ENCODE results near the gene EPB41L2.
"Not testable (repeated sequence)": the region's sequence is repeated elsewhere in the genome, so short reads cannot be mapped to it uniquely, and the experiment has no call there.

Gene EPB41L2

DNA sequence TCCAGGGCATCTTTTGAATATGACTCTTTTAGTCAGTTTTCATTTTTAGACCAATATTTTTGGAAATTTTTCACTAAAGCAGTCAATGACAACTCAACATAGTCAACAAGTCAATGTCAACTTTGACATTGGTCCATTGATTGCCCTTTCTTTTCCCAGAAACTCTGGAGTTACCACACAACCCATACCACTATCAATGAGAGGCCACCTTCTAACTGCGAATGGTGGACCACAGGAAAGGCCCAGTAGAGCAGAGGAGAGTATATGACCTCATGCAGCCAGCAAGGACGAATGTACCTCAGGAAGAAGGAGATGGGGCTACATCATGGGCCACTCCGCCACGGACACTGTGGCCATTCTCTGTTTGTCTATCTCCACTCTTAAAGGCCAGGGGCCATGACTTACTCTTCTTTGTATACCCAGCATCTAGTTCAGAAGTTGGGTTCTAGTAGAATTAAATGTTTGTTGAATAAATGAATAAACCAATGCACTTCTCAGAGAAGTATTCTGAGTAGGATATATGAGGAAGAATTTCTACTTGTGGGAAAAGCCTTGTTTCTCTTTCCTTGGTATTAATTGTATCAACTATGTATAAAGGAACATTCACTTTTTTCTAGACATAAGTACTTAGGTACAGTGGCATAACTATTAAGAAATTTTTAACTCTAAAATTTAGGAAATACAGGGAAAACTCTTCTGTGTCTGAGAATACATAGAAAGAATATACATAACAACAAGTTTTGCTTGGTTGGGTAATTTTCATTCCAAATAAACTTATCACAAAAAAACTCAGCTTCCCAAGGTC lies 236.4 kb downstream of the EPB41L2 start:
- Mint-ChIP-seq H3K27me3 (ENCODE audit: low read depth) (peaks cover 4% of the 10 kb centered on the region), H3K36me3 (ENCODE audit: low read depth) (no peaks in the 10 kb centered on the region), H3K4me3 (no peak overlapping the region), H3K4me1 (ENCODE audit: low read depth) (no peaks in the 10 kb centered on the region), H3K9me3 (no peaks in the 10 kb centered on the region), H3K27ac (no peak overlapping the region)
- DNase-seq (ENCODE audit: low spot score), result no peak

DNA sequence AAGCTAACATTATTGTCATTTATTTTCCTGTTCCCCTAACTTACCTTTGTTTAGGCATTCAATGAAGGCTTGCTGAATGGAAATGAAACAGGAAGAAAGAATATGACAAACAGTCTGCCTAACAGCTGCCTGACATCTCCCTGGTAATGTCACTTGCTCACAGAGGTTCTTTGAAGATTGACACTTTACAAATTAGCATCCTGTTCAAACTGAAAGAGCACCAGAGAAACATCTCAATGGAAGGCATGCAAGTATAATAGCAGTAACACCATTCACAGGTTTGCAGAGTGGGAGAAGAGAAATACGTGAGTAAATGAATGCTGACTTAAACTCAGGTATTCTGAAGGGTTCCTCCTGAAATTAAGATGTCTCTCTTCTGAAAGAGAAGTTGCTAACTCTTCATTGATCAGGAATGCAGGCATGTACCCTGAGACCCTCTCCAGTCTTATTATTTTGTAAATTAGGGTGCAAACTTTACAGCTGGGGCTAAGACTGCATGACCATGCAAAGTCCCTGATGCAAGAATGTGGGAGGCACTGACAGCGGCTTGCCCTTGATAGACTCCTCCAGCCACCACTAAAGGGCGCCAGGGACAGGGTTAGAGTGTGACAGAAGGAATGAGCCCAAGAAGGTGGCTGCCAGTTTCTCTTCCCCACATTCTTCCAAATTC lies 237.1 kb downstream of the EPB41L2 start:
- no peak overlapping the region for H3K27ac Mint-ChIP-seq
- peaks cover 7% of the 10 kb centered on the region for H3K27me3 Mint-ChIP-seq (ENCODE audit: low read depth)
- H3K4me1 Mint-ChIP-seq (ENCODE audit: low read depth), result no peaks in the 10 kb centered on the region
- no peak overlapping the region for H3K4me3 Mint-ChIP-seq
- no peaks in the 10 kb centered on the region for H3K36me3 Mint-ChIP-seq (ENCODE audit: low read depth)
- DNase-seq (ENCODE audit: low spot score), result no peak
- no peaks in the 10 kb centered on the region for H3K9me3 Mint-ChIP-seq

DNA sequence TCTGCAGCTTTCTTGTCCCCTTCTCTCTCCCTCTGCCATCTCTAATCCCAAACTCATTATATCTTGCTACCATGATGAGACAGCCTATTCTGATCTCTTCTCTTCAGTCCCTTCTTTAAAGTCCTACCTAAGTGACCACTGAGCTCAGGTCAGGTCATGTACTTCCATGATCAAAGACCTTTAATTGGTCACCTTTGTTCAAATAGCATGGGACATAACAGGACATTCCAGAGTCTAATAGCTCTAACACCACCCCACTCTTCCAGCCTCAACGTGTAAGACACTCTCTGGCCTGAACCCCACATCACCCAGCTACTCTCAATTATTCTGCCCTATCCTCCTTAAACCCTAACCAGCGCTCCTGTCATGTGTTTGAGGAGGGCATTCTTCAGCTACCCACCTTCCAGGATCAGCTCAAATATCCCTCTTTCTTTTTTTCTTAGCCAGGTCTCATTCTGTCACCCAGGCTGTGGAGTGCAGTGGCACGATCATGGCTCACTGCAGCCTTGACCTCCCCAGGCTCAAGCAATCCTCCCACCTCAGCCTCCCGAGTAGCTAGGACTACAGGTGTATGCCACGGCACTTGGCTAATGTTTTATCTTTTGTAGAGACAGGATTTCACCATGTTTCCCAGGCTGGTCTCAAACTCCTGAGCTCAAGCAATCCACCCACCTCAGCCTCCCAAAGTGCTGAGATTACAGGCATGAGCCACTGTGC lies 237.9 kb downstream of the EPB41L2 start:
- no peak overlapping the region for H3K4me3 Mint-ChIP-seq
- H3K9me3 Mint-ChIP-seq, result no peaks in the 10 kb centered on the region
- H3K36me3 Mint-ChIP-seq (ENCODE audit: low read depth), result no peaks in the 10 kb centered on the region
- H3K27me3 Mint-ChIP-seq (ENCODE audit: low read depth), result peaks cover 8% of the 10 kb centered on the region
- DNase-seq (ENCODE audit: low spot score), result no peak
- no peaks in the 10 kb centered on the region for H3K4me1 Mint-ChIP-seq (ENCODE audit: low read depth)
- no peak overlapping the region for H3K27ac Mint-ChIP-seq

DNA sequence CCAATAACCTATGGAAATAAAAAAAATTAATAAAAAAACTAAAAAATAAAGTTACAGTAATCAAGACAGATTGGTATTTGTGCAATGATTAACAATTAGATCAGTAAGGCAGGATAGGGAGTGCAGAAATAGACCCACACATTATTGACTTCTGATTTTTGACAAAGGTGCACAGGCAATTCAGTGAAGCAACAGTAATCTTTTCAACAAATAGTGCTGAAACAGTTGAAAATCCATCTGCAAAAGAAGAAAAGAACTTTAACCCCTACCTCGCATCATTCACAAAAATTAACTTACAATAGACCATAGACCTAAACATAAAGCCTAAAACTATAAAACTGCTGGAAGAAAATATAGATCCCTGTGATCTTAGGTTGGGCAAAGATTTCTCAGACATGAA lies 240.3 kb downstream of the EPB41L2 start:
- Mint-ChIP-seq H3K36me3 (ENCODE audit: low read depth) (no peaks in the 10 kb centered on the region), H3K27ac (no peak overlapping the region), H3K4me1 (ENCODE audit: low read depth) (peaks cover 5% of the 10 kb centered on the region), H3K27me3 (ENCODE audit: low read depth) (peaks cover 14% of the 10 kb centered on the region), H3K9me3 (no peaks in the 10 kb centered on the region), H3K4me3 (no peak overlapping the region)
- no peak for DNase-seq (ENCODE audit: low spot score)

DNA sequence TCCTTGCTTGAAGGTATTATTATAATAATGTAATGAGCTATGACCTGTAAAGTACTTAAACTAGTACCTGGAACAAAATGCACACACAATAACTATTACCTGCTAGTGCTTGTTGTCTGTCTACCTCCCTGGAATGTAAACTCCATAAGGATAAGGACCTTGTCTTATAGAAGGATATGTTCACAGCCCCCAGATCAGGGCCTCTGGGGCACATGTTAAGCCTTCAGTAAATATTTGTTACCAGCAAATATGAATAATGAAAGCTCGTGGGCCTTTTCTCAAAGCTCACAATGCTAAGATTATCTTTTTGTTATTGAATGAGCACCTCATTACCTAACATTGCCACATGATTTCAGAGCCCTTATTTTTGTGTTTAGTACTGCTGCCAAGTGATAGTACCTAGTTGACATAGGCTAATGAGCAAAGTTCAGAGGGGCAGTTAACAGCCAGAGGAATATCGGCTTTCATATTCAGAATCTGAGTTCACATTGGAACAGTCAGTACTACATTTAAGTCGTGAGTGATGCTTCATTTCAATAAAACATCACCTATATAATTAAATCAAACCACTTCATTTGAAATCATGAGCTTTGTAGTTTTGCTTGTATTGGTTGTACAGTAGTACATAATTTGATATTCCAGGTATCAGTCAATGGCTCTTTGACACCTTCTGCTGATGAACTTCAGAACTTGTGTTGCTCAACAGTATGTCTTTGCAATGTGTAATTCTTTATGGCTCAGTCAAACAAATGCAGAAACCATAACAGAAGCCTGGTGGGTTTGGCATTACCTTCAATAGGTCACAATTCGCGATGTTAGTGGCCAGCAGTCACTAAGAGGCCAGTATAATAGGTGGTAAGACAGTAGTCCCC lies 247.6 kb downstream of the EPB41L2 start:
- peaks cover 7% of the 10 kb centered on the region for H3K27me3 Mint-ChIP-seq (ENCODE audit: low read depth)
- no peak overlapping the region for H3K27ac Mint-ChIP-seq
- no peaks in the 10 kb centered on the region for H3K9me3 Mint-ChIP-seq
- no peak overlapping the region for H3K4me3 Mint-ChIP-seq
- H3K4me1 Mint-ChIP-seq (ENCODE audit: low read depth), result peaks cover 5% of the 10 kb centered on the region
- no peaks in the 10 kb centered on the region for H3K36me3 Mint-ChIP-seq (ENCODE audit: low read depth)
- no peak for DNase-seq (ENCODE audit: low spot score)

DNA sequence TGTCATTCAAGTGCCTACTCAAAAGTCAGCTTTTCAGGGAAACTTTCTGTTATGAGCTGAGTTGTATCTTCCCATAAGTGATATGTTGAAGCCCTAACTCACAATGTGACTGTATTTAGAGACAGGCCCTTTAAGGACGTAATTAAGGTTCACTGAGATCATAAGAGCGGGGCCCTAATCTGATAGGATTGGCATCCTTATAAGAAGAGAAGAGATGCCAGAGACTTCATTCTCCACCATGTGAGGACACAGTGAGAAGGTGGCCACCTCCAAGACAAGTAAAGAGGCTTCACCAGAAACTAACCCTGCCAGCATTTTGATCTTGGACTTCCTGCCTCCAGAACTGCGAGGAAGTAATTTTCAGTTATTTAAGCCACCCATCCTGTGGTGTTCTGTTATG lies 248.5 kb downstream of the EPB41L2 start:
- Mint-ChIP-seq H3K27ac (no peak overlapping the region), H3K36me3 (ENCODE audit: low read depth) (no peaks in the 10 kb centered on the region), H3K27me3 (ENCODE audit: low read depth) (peaks cover 9% of the 10 kb centered on the region), H3K4me1 (ENCODE audit: low read depth) (peaks cover 5% of the 10 kb centered on the region), H3K9me3 (no peaks in the 10 kb centered on the region), H3K4me3 (no peak overlapping the region)
- no peak for DNase-seq (ENCODE audit: low spot score)

DNA sequence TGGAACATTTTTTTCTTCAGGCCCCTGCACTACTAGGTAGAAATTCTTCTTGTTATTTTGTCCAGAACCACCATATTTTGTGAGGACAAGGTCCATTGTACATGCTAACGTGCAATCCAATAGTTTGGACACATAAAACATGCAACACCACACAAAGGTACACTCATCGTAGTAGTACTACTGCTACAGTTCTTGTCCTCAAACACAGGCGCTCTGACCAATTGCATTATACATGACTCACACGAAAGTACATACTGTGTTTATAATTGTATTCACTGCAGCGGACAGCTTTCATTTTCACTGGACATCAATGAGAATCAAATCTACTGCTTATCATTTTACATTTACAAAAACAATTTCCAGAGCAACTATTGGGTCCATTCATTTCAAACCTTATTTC lies 251.1 kb downstream of the EPB41L2 start:
- no peak overlapping the region for H3K4me3 Mint-ChIP-seq

DNA sequence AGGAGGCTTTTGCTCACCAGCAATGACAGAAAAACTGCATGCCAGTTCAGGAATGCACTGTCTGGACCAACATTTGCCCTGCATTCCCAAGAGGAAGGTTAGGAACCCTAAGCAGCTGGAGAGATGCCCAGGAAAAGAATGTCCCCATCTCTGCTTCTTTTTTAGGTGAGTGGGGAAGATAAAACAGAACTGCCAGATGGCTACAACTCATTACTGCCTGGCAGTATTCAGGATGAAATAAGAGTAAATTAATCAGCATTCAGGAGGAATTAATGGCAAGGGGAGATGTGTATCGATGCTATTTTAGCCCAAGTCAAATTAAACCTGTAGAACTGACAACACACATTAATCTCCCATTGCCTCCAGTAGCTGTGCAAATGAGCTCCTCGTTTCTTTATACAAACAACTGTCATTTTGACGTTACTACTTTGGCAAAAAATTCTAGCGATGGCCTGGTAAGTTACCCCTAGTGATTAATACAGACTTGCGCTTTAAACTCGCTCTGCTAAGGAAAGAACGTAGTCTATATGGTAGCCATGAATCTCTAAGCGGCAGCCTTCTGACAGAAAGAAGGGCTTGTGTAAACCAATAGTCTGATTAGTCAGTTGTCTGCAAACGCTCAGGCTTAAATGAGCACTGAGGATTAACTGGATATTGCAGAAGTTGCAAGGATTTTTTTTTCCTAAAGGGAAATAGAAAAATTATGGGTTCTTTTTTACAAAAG lies 252.6 kb downstream of the EPB41L2 start:
- Mint-ChIP-seq H3K27ac (no peak overlapping the region), H3K27me3 (ENCODE audit: low read depth) (peaks cover 16% of the 10 kb centered on the region), H3K36me3 (ENCODE audit: low read depth) (no peaks in the 10 kb centered on the region), H3K9me3 (no peaks in the 10 kb centered on the region), H3K4me3 (no peak overlapping the region), H3K4me1 (ENCODE audit: low read depth) (no peaks in the 10 kb centered on the region)
- DNase-seq (ENCODE audit: low spot score), result no peak

More for the DNA sequence above, 251.1 kb downstream of the EPB41L2 start:
- no peak overlapping the region for H3K27ac Mint-ChIP-seq
- no peak for DNase-seq (ENCODE audit: low spot score)
- H3K9me3 Mint-ChIP-seq, result no peaks in the 10 kb centered on the region
- no peaks in the 10 kb centered on the region for H3K4me1 Mint-ChIP-seq (ENCODE audit: low read depth)
- H3K27me3 Mint-ChIP-seq (ENCODE audit: low read depth), result peaks cover 12% of the 10 kb centered on the region
- no peaks in the 10 kb centered on the region for H3K36me3 Mint-ChIP-seq (ENCODE audit: low read depth)

DNA sequence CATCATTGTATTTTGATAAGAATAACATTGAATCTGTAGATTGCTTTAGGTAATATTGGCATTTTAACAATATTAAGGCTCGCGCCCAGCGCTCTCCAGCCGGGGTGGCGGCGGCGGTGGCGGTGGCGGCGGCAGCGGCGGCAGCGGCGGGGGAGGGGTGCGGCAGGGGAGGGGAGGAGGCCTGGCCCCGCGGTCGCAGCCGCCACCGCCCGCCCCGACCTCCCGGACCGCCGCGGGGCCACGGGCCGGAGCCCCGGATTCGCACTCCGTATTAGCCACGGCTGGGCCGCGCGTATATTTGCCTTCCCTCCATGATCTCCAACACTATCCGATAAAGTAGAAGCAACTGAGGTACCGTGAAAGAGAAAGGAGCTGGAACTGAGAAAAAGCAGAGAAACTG lies 261.7 kb downstream of the EPB41L2 start:
- not testable (repeated sequence) for H3K9me3 Mint-ChIP-seq; H3K36me3 Mint-ChIP-seq (ENCODE audit: low read depth); H3K4me3 Mint-ChIP-seq; DNase-seq (ENCODE audit: low spot score); H3K4me1 Mint-ChIP-seq (ENCODE audit: low read depth); H3K27ac Mint-ChIP-seq
- H3K27me3 Mint-ChIP-seq (ENCODE audit: low read depth), result peaks cover 10% of the 10 kb centered on the region

DNA sequence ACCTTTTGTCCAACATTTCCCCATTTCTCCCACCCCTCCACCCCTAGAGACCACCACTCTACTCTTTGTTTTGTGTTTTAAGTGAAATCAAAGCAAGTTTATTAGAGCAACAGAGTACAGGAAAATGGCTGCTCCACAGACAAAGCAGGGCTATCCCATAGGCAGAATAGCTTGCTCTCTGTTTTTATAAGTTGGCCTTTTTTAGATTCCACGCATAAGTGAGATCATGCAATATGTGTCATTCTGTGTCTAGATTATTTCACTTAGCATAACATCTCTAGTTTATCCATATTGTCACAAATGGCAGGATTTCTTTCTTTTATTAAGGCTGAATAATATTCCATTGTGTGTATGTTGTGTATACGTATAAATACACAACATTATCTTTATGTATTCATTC lies 266.0 kb downstream of the EPB41L2 start:
- no peaks in the 10 kb centered on the region for H3K36me3 Mint-ChIP-seq (ENCODE audit: low read depth)
- DNase-seq (ENCODE audit: low spot score), result no peak
- H3K27ac Mint-ChIP-seq, result no peak overlapping the region
- no peaks in the 10 kb centered on the region for H3K4me1 Mint-ChIP-seq (ENCODE audit: low read depth)
- H3K27me3 Mint-ChIP-seq (ENCODE audit: low read depth), result no peaks in the 10 kb centered on the region
- no peak overlapping the region for H3K4me3 Mint-ChIP-seq
- H3K9me3 Mint-ChIP-seq, result peaks cover 4% of the 10 kb centered on the region

DNA sequence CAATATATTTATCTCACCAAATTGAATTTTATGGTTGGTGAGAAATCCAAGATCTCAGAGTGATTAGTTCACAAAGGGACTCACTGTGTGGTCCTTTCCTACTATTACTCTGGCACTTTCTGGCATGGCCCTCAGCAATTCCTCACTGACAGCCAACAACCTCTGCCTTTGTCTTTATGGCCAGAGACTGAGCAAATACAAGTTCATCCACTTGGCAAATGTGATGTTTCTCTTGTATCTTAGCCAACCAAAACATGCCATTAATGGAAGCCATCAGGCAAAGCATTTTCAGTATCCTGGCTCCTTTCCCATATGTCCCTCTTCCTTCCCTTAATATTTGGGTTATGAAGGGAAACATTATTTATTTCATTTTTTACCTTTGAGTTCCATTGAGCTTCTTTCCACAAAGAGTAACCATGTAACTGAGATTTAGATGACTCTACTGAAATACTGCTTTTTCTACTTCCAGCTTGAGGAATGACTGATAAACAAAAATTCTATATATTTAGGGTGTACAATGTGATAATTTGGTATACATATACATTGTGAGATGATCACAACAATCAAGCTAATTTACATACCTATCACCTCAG lies 266.6 kb downstream of the EPB41L2 start:
- no peak for DNase-seq (ENCODE audit: low spot score)
- H3K27ac Mint-ChIP-seq, result no peak overlapping the region
- H3K27me3 Mint-ChIP-seq (ENCODE audit: low read depth), result no peaks in the 10 kb centered on the region
- H3K4me1 Mint-ChIP-seq (ENCODE audit: low read depth), result no peaks in the 10 kb centered on the region
- peaks cover 4% of the 10 kb centered on the region for H3K9me3 Mint-ChIP-seq
- H3K4me3 Mint-ChIP-seq, result no peak overlapping the region
- H3K36me3 Mint-ChIP-seq (ENCODE audit: low read depth), result no peaks in the 10 kb centered on the region

DNA sequence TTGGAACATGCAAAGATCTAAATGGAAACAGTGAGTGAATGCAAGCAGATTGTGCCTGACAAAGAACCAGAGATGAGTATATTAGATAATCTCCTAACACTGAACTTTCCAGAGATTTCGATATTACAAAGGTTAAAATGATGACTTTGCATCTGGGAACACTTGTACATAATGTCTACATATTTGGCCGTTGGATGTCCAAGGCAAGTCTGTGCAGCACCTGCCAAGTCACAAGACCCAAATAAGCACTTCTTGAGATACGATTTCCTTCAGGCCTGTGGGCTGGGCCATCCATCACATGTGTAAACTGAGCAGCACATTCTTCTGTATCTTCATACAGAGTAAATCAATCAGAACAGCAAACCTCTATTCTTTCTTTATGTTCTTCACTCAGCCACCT lies 268.3 kb downstream of the EPB41L2 start:
- Mint-ChIP-seq H3K9me3 (peaks cover 4% of the 10 kb centered on the region), H3K4me3 (no peak overlapping the region), H3K27me3 (ENCODE audit: low read depth) (no peaks in the 10 kb centered on the region), H3K36me3 (ENCODE audit: low read depth) (no peaks in the 10 kb centered on the region), H3K4me1 (ENCODE audit: low read depth) (no peaks in the 10 kb centered on the region), H3K27ac (no peak overlapping the region)
- no peak for DNase-seq (ENCODE audit: low spot score)

All from T-helper 2 cell treated with Interferon-gamma antibody and Interleukin-4, amounts not matched to agents 5 μg/mL and 100 μg/mL, for 36 hours (primary cell).